Fibroblast of the conjunctiva (primary cell): Measurements from ENCODE around the gene LRCH1.

Experiments
- DNase-seq: peaks from one replicate; pipeline ENCODE4 v3.0.0-alpha.2; 2010; ENCODE audit warnings: low read depth

LRCH1 gene

GRCh38 chr13:46801858-46802257 lies 248.9 kb downstream of the LRCH1 start:
- no peak for DNase-seq
